DMS 273 treated with DMSO at 0.1 percent for 48 hours (cell line): ENCODE data around the gene TUBA1C.
A peak's percentile ranks its signal among the peaks of the same experiment; 100 is the strongest.

Experiments used
- DNase-seq: peaks from one replicate; lab custom pipeline; 2025; lab: John Stamatoyannopoulos, UW

The TUBA1C gene

DNA sequence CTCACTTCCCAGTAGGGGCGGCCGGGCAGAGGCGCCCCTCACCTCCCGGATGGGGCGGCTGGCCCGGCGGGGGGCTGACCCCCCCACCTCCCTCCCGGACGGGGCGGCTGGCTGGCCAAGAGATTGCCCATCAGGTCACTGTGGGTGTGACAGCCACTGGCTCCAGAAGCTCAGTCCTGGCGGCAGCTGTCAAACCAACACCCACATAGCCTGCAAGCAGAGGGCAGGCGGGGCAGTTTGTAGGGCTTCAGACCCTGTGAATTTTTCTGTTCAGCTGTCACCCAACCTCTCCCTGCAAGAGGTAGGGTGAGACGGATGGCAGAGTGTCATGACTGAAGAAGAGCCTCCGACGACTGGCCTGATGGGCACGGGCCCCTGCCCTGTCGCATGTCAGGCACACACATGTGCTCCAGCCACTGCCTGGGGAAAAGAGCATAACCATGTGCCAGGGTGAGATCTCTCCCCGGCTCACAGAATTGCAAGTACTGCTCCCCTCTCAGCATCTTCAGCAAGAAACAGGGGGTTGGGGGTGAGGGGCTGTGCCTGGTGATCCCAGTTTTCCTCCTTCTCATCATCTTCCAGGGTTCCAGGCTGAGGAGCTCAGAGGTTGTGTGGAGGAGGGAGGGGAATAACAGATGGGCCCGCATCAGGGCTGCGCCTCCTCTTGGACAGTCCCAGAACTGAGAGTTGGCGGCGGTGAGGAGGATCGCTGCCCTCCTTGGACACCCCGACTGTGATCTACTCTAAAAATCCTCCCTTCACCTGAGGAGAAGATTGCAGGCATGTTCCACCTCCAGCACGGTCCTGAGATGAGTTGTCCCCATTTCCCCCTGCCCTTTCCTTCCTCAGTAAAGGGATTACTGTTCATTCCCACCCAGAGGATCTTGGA lies 18.9 kb downstream of the TUBA1C start:
- no peak for DNase-seq

- DNase-seq, result no peak
Measured at GRCh38 chr12:49284672-49285071, 19.8 kb downstream of the TUBA1C start.

GRCh38 chr12:49287876-49288275 lies 23.0 kb downstream of the TUBA1C start:
- DNase-seq, result no peak

DNA sequence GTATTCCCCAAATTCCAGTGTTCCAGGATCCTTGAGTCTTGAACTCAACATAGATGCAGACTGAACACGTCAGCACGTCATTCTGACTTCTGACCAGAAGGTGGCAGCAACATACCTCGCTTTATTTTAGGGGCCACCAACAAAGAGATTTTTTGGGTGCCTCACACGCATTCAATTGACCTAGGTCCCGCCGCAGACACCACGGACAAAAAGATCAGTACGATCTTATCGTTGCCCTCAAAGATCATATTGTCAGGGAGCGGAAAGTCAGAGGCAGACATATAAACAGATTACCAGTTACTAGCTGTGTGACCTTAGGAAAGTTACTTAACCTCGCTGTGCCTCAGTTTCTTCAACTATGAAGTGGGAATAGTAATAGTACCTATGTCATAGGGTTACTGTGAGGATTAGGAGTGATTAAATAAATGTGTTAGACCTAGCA lies 23.6 kb downstream of the TUBA1C start:
- no peak for DNase-seq

DNA sequence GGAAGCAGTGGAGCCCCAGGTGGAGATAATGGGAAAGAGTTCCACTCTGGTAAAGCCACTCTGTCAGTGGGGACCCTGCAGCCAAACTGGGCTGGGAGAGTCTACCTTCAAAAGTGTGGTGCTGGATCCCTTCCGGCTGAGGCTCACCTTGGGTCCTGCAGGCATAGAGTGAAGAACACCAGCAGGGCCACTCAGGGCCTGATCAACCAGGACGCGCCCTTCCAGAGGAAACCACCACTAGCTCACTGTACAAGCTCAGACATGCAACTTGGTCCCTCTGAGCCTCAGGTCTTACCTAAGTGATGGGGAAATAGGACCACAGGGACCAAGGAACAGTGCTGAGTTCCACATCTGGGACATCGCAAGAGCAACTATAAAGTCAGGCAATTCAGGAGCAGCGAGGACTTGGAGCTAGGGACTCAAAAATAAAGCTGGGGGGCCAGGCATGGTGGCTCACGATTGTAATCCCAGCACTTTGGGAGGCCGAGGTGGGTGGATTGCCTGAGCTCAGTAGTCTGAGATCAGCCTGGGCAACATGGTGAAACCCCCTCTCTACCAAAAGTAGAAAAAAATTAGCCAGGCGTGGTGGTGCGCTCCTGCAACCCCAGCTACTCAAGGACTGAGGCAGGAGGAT lies 24.2 kb downstream of the TUBA1C start:
- no peak for DNase-seq

GRCh38 chr12:49292729-49293055 lies 27.8 kb downstream of the TUBA1C start:
- DNase-seq, result peak; percentile 71

DNA sequence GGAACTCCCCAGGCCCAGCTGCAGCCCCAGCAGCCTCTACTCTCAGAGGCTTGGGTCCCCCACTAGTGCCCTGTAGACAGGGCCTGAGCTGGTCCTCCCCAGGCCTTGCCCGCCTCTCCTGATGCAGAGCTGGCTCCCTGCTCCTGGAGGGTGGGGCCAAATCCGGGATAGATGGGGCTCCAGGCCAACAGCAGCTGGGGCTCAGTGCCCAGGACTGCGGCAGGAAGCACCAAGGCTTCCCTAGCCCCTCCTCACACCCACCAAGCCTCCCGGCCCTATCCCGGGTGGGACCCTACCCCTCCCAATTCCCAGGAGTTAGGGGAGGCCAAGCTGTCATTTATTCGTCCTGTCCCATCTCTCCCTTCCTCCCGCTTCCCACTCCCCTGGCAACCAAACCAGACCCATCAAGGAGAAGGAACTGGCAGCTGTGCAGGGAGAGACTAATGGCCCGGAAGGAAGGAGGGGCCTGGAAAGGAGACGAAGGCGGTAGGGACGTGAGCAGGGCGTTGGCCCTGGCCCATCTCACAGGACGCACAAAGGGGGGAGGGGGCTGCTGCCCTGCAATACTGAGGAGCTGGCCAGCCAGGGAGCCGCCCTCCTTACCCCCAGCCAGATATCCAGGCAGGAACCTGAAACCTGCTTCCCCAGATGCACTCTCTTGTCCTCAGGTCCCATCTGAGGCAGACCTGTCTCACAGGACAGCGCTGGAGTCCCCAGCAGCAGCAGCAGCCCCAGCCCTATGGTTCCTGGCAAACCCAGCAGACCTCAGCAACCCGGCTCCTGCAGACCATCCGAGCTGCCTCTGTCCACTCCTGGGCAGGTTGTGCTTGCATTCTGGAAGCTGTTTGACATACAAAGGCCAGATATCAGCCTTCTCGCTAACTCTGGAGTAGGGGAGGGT lies 28.4 kb downstream of the TUBA1C start:
- DNase-seq, result peak; percentile 78

DNA sequence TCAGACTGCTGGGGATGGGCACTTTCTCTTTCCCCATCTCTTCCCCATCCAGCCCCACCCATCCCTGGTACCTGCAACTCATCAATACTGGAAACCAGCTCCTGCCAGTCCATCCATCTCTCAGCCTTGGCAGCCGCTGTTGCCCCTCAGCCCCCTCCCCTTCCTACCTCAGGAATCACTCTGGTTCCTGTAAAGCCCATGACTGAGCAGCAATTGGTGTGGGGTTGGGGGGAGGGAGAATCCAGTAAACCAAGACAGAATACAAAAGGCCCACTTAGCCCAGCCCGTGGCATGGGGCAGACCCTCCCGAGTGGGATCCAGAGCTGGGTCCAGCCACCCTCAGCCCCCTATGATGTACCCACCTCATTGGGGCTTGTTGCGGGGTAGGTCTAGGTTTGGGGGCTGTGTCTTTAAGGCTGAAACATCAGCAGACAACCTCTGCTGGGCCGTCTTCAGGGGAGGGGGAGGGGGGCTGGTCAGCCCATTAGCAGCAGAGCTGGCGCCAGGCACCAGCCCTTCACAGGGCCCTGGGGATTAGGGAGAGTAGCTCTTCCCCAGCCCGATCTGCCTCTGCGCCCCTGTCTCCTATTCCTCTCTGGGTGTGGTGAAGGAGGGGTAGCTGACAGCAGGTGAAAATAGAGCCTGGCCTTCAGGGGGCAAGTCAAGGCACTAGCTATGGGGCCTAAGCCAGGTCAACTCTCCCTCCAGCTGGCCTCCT lies 29.4 kb downstream of the TUBA1C start:
- no peak for DNase-seq

DNA sequence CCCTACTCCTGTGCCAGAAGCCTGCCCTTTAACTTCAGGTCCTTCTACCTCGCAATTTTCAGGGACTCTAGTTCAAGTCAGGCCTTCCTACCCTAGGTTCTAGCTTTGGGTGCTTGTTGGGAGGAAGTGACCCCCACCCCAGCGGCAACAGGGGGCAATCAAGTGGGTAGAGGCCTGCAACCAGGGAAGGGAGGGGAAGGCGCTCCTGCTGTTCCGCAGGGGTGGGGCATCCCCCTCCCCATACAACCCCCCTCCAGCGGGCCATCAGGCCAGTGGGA lies 29.9 kb downstream of the TUBA1C start:
- no peak for DNase-seq

- DNase-seq, result no peak
Measured at GRCh38 chr12:49295082-49295936, 30.4 kb downstream of the TUBA1C start, which contains the start of gene PRPH. Gene PRPH (plus strand): TSS chr12:49295147. CDS start chr12:49295201, 54 bp downstream.

- DNase-seq, result no peak
Measured at GRCh38 chr12:49296034-49296835, 31.4 kb downstream of the TUBA1C start.

DNA sequence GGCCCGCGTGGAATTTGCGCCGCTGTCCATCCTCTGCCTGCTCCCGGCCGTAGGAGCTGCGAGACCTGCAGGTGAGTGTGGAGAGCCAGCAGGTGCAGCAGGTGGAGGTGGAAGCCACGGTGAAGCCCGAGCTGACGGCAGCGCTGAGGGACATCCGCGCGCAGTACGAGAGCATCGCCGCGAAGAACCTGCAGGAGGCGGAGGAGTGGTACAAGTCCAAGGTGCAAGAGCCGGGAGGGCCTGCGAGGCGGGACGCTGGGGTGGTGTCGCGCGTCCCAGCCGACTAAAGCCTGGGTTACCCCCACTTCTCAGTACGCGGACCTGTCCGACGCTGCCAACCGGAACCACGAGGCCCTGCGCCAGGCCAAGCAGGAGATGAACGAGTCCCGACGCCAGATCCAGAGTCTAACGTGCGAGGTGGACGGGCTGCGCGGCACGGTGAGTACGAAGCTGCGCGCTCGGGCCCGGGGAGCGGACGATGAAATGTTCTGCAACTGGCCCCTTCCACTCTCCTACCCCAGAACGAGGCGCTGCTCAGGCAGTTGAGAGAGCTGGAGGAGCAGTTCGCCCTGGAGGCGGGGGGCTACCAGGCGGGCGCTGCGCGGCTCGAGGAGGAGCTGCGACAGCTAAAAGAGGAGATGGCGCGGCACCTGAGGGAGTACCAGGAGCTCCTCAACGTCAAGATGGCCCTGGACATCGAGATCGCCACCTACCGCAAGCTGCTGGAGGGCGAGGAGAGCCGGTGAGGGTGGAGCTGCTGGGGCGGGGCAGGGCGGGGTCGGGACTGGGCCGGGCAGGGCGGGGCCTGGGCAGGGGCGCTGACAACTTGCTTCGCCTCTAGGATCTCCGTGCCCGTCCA lies 32.2 kb downstream of the TUBA1C start:
- peak; percentile 34 for DNase-seq

DNA sequence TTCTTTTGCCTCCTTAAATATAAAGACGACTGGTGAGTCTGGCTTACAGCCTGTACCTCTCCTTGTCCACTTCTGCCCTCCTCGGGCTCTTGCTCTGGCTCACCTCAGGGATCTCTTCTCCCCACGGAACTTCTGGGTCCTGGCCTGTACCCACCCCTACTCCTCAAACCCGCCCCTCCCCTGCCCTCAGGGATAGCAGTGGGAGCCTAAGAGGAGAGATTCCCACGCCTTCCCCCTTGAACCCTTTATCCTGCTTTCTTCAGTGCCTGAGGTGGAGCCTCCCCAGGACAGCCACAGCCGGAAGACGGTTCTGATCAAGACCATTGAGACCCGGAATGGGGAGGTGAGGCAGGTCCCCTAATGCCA lies 32.8 kb downstream of the TUBA1C start:
- DNase-seq, result no peak

DNA sequence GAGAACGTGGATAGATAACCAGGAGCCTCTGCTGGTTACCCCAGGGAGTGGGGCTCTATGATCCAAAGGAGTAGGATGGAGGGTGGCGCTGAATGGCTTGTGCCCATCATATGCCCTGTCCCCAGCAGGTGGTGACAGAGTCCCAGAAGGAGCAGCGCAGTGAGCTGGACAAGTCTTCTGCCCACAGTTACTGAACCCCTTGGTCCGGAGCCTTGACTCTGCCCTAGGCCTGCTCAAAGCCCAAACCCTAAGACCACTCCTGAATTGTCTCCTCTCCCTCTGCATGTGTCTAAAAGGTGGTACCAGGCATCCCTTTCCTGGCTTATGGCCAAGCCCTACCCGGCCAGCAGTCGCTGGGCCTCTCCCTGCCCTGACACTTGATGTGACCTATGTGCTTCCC lies 33.3 kb downstream of the TUBA1C start:
- DNase-seq, result no peak

DNA sequence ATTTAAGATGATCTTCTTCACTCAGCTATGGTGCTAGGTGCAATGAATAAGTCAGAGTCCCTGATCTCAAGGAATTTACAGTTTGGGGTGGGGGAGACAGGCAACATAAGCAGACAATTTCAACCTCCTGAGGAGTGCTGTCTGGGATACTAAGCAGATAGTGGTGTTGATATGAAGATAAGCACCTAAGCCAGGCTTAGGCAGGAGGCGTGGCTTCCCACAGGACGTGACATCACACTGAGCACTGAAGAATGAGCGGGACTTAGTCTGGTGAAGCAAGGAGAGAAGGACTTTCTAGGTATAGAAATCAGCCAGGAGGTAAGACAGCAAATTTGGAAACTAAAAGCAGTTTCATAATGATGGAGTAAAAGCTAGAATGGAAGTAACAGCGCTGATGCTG lies 36.9 kb downstream of the TUBA1C start:
- no peak for DNase-seq

- peak; percentile 25 for DNase-seq
Measured at GRCh38 chr12:49304161-49304560, 39.3 kb downstream of the TUBA1C start.

- DNase-seq, result no peak
Measured at GRCh38 chr12:49305762-49306510, 41.1 kb downstream of the TUBA1C start.

- DNase-seq, result no peak
Measured at GRCh38 chr12:49309386-49309785, 44.5 kb downstream of the TUBA1C start.
